Mesodermal cell (in vitro differentiated cells): ENCODE results near the gene AADAT.
"Not testable (repeated sequence)": the region's sequence is repeated elsewhere in the genome, so short reads cannot be mapped to it uniquely, and the experiment has no call there.

ENCODE experiments used
- H3K27ac ChIP-seq: 2 replicates; pipeline ENCODE4 v1.7.0; 2013; ENCODE audit warnings: mild to moderate bottlenecking, low read depth, low read length, moderate library complexity; ENCODE audit not compliant: severe bottlenecking
- H3K36me3 ChIP-seq: 2 replicates; pipeline ENCODE4 v1.7.1; 2013; ENCODE audit warnings: mild to moderate bottlenecking, low read length, moderate library complexity; ENCODE audit not compliant: control insufficient read depth, insufficient read depth
- H3K4me1 ChIP-seq: one replicate; pipeline ENCODE4 v1.7.1; 2013; ENCODE audit warnings: mild to moderate bottlenecking, low read length; ENCODE audit not compliant: insufficient read depth, control insufficient read depth, poor library complexity, severe bottlenecking
- H3K4me3 ChIP-seq: 2 replicates; pipeline ENCODE4 v1.7.0; 2013; ENCODE audit warnings: low read length, control low read depth, mild to moderate bottlenecking; ENCODE audit not compliant: insufficient read depth, poor library complexity, severe bottlenecking; ENCODE audit errors: extremely low read depth
- H3K9me3 ChIP-seq: 2 replicates; pipeline ENCODE4 v1.7.1; 2013; ENCODE audit warnings: mild to moderate bottlenecking, low read length, moderate library complexity; ENCODE audit not compliant: control insufficient read depth
- WGBS, 2 experiments: methylation state at CpG; one replicate each; pipeline ENCODE4 v1.1.5; 2013; ENCODE audit warnings: missing lambda C conversion rate in 2 of 2; ENCODE audit not compliant: insufficient coverage in 2 of 2; 5-methylcytosine and 5-hydroxymethylcytosine counted together

AADAT gene

GRCh38 chr4:170057866-170058265 is 31.9 kb downstream of the AADAT start:
- H3K4me3 ChIP-seq, result no peak overlapping the region
- no peak overlapping the region for H3K27ac ChIP-seq
- WGBS, 2 experiments, result 88 to 92% methylated on average over 1 to 2 of the region's 4 CpGs
- no peaks in the 10 kb centered on the region for H3K9me3 ChIP-seq
- H3K4me1 ChIP-seq, result no peaks in the 10 kb centered on the region
- peaks cover 18% of the 10 kb centered on the region for H3K36me3 ChIP-seq

GRCh38 chr4:170052919-170053318 is 36.8 kb downstream of the AADAT start:
- Histone ChIP-seq H3K9me3 (no peaks in the 10 kb centered on the region), H3K36me3 (no peaks in the 10 kb centered on the region), H3K27ac (no peak overlapping the region), H3K4me1 (no peaks in the 10 kb centered on the region), H3K4me3 (no peak overlapping the region)
- WGBS, 2 experiments, result 80 to 85% methylated on average over 3 to 4 of the region's 5 CpGs

- no peak overlapping the region for H3K4me3 ChIP-seq
- no peaks in the 10 kb centered on the region for H3K9me3 ChIP-seq
- WGBS, 2 experiments, result 75 to 94% methylated on average over 2 of the region's 2 CpGs
- H3K36me3 ChIP-seq, result no peaks in the 10 kb centered on the region
- no peaks in the 10 kb centered on the region for H3K4me1 ChIP-seq
- H3K27ac ChIP-seq, result no peak overlapping the region
Observed at GRCh38 chr4:170051402-170051801, 38.4 kb downstream of the AADAT start.

- Histone ChIP-seq H3K4me3 (no peak overlapping the region), H3K27ac (no peak overlapping the region), H3K9me3 (no peaks in the 10 kb centered on the region), H3K36me3 (no peaks in the 10 kb centered on the region), H3K4me1 (no peaks in the 10 kb centered on the region)
- WGBS, 2 experiments, result 81 to 93% methylated on average over 4 to 6 of the region's 6 CpGs
Observed at GRCh38 chr4:170049766-170050165, 40.0 kb downstream of the AADAT start.

GRCh38 chr4:170047771-170048354 is 41.9 kb downstream of the AADAT start:
- Histone ChIP-seq H3K27ac (no peak overlapping the region), H3K36me3 (no peaks in the 10 kb centered on the region), H3K4me3 (no peak overlapping the region), H3K9me3 (no peaks in the 10 kb centered on the region), H3K4me1 (no peaks in the 10 kb centered on the region)
- WGBS, 2 experiments, result 50 to 59% methylated on average over 2 to 3 of the region's 4 CpGs

- H3K4me3 ChIP-seq, H3K9me3 ChIP-seq, H3K27ac ChIP-seq, H3K36me3 ChIP-seq, H3K4me1 ChIP-seq: not testable (repeated sequence)
- WGBS, 2 experiments, result 95 to 100% methylated on average over 3 to 15 of the region's 24 CpGs
Observed at GRCh38 chr4:170046156-170046555, 43.6 kb downstream of the AADAT start.

GRCh38 chr4:170040031-170040680 is 49.6 kb downstream of the AADAT start:
- 87% methylated on average over 7 of the region's 12 CpGs for WGBS, 2 experiments
- Histone ChIP-seq H3K36me3 (no peaks in the 10 kb centered on the region), H3K4me1 (no peaks in the 10 kb centered on the region), H3K27ac (no peak overlapping the region), H3K9me3 (no peaks in the 10 kb centered on the region), H3K4me3 (no peak overlapping the region)

- Histone ChIP-seq H3K4me3 (no peak overlapping the region), H3K4me1 (no peaks in the 10 kb centered on the region), H3K27ac (no peak overlapping the region), H3K36me3 (no peaks in the 10 kb centered on the region), H3K9me3 (no peaks in the 10 kb centered on the region)
- 83 to 100% methylated on average over 2 to 3 of the region's 4 CpGs for WGBS, 2 experiments
Observed at GRCh38 chr4:170038769-170039168, 51.0 kb downstream of the AADAT start.

GRCh38 chr4:170038232-170038631 is 51.5 kb downstream of the AADAT start:
- Histone ChIP-seq H3K4me3 (no peak overlapping the region), H3K9me3 (no peaks in the 10 kb centered on the region), H3K4me1 (no peaks in the 10 kb centered on the region), H3K36me3 (no peaks in the 10 kb centered on the region), H3K27ac (no peak overlapping the region)
- 82 to 91% methylated on average over 6 to 7 of the region's 7 CpGs for WGBS, 2 experiments

- no peak overlapping the region for H3K27ac ChIP-seq
- no peaks in the 10 kb centered on the region for H3K9me3 ChIP-seq
- no peaks in the 10 kb centered on the region for H3K4me1 ChIP-seq
- WGBS, 2 experiments, result 92 to 100% methylated on average over 1 of the region's 1 CpG
- H3K36me3 ChIP-seq, result no peaks in the 10 kb centered on the region
- no peak overlapping the region for H3K4me3 ChIP-seq
Observed at GRCh38 chr4:170037481-170037880, 52.3 kb downstream of the AADAT start.

GRCh38 chr4:170035845-170036244 is 53.9 kb downstream of the AADAT start:
- H3K36me3 ChIP-seq, result no peaks in the 10 kb centered on the region
- no peak overlapping the region for H3K4me3 ChIP-seq
- no peaks in the 10 kb centered on the region for H3K4me1 ChIP-seq
- no peak overlapping the region for H3K27ac ChIP-seq
- 60% methylated on average over 1 of the region's 3 CpGs; no CpG with 5 or more reads in 1 of the 2 experiments for WGBS, 2 experiments
- H3K9me3 ChIP-seq, result no peaks in the 10 kb centered on the region
